HG03457 (cell line): ENCODE measurements around the gene THSD7A.
A peak's percentile ranks its signal among the peaks of the same experiment; 100 is the strongest.

ENCODE experiments used
- ATAC-seq: cut with Tn5 transposase; IDR thresholded peaks from one replicate; pipeline ENCODE4 v1.9.1; 2021; ENCODE audit warnings: moderate number of reproducible peaks; ENCODE audit not compliant: unreplicated experiment

THSD7A gene

GRCh38 chr7:11642841-11643240, 189.2 kb downstream of the THSD7A start:
- ATAC-seq, result no peak

GRCh38 chr7:11642276-11642675, 189.7 kb downstream of the THSD7A start:
- ATAC-seq, result no peak

- ATAC-seq, result no peak
Measured at GRCh38 chr7:11638011-11638774, 193.8 kb downstream of the THSD7A start.

- no peak for ATAC-seq
Measured at GRCh38 chr7:11636274-11636673, 195.7 kb downstream of the THSD7A start.

- ATAC-seq, result no peak
Measured at GRCh38 chr7:11633310-11633709, 198.7 kb downstream of the THSD7A start.

GRCh38 chr7:11630355-11630754, 201.6 kb downstream of the THSD7A start:
- ATAC-seq, result no peak

GRCh38 chr7:11625669-11626068, 206.3 kb downstream of the THSD7A start:
- no peak for ATAC-seq

- ATAC-seq, result no peak
Measured at GRCh38 chr7:11623093-11623678, 208.8 kb downstream of the THSD7A start.

GRCh38 chr7:11620406-11621253, 211.4 kb downstream of the THSD7A start:
- ATAC-seq, result no peak

GRCh38 chr7:11616466-11616865, 215.5 kb downstream of the THSD7A start:
- no peak for ATAC-seq

- no peak for ATAC-seq
Measured at GRCh38 chr7:11615174-11615573, 216.8 kb downstream of the THSD7A start.

- ATAC-seq, result peak; percentile 89
Measured at GRCh38 chr7:11613292-11613930, 218.6 kb downstream of the THSD7A start.

- ATAC-seq, result peak; percentile 23
Measured at GRCh38 chr7:11612737-11613136, 219.3 kb downstream of the THSD7A start.

- no peak for ATAC-seq
Measured at GRCh38 chr7:11609096-11609670, 222.8 kb downstream of the THSD7A start.

GRCh38 chr7:11607686-11608085, 224.3 kb downstream of the THSD7A start:
- no peak for ATAC-seq

- no peak for ATAC-seq
Measured at GRCh38 chr7:11605749-11606148, 226.2 kb downstream of the THSD7A start.

GRCh38 chr7:11604505-11604904, 227.5 kb downstream of the THSD7A start:
- no peak for ATAC-seq

- no peak for ATAC-seq
Measured at GRCh38 chr7:11601761-11602160, 230.2 kb downstream of the THSD7A start.

- no peak for ATAC-seq
Measured at GRCh38 chr7:11593322-11593721, 238.7 kb downstream of the THSD7A start.

- no peak for ATAC-seq
Measured at GRCh38 chr7:11592699-11593098, 239.3 kb downstream of the THSD7A start.

- ATAC-seq, result no peak
Measured at GRCh38 chr7:11591943-11592342, 240.1 kb downstream of the THSD7A start.
